Stomach (tissue), 4 donors: ENCODE data around the gene STRBP.

Experiments
- EP300 ChIP-seq: sonication (generic); formaldehyde crosslinking; IDR thresholded peaks from one replicate; pipeline ENCODE4 v1.6.1; 2017; ENCODE audit warnings: antibody characterized with exemption
- POLR2AphosphoS5 ChIP-seq, 3 donors: sonication (generic); formaldehyde crosslinking; IDR thresholded peaks; one replicate each; pipeline ENCODE4 v1.6.1; 2016; ENCODE audit warnings: antibody characterized with exemption in 3 of 3
- TF ChIP-seq, protein P1 (sequence below), 7 experiments: fragments of 450-650 bp in 4 of 7; fragments of 200-600 bp in 3 of 7; sonication (generic) in 3 of 7; IDR thresholded peaks; one replicate each; pipeline ENCODE4 v1.5.1; 2016 to 2019; ENCODE audit warnings: antibody characterized with exemption in 7 of 7, control low read depth in 2 of 7, mild to moderate bottlenecking in 1 of 7

DNA sequence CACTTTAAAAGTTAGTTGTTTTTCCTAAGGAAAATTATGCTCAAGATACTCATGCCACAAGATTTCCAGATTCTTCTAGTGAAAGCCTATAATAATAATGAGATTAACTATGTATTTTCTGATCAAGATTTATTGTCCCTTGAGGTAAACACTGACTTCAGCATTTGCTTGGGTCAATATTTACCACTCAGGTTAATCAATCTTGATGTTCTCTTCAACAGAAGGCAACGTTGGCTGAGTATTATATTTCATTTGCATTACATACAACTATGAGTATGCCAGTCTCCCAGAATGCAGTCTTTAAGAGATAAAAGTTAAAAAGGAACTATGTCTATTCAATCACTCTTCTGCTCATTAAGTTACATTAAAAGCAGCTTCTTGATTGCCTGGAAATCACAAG, 119.3 kb downstream of the STRBP start:
- TF ChIP-seq EP300: no peak
- TF ChIP-seq, protein P1, sequence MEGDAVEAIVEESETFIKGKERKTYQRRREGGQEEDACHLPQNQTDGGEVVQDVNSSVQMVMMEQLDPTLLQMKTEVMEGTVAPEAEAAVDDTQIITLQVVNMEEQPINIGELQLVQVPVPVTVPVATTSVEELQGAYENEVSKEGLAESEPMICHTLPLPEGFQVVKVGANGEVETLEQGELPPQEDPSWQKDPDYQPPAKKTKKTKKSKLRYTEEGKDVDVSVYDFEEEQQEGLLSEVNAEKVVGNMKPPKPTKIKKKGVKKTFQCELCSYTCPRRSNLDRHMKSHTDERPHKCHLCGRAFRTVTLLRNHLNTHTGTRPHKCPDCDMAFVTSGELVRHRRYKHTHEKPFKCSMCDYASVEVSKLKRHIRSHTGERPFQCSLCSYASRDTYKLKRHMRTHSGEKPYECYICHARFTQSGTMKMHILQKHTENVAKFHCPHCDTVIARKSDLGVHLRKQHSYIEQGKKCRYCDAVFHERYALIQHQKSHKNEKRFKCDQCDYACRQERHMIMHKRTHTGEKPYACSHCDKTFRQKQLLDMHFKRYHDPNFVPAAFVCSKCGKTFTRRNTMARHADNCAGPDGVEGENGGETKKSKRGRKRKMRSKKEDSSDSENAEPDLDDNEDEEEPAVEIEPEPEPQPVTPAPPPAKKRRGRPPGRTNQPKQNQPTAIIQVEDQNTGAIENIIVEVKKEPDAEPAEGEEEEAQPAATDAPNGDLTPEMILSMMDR (IDR thresholded peaks at IDR 0.05): no peak
- TF ChIP-seq POLR2AphosphoS5 (IDR thresholded peaks at IDR 0.05): no peak
